A549 (cell line): Measurements from ENCODE around the gene AGPAT2.

Experiments used
- CEBPB ChIP-seq, 2 experiments: fragments of >200 bp in 1 of 2; sonication (Bioruptor Twin) in 1 of 2; formaldehyde crosslinking in 1 of 2; IDR thresholded peaks; 2 replicates each; pipeline ENCODE4 v1.6.1; 2012 to 2016
- CHD4 ChIP-seq: fragments of 200-600 bp; sonication (generic); IDR thresholded peaks from 2 replicates; pipeline ENCODE4 v1.6.1; 2016; ENCODE audit warnings: antibody characterized with exemption, mild to moderate bottlenecking, borderline replicate concordance
- CTCF ChIP-seq: fragments of >200 bp; sonication (Bioruptor Twin); formaldehyde crosslinking; IDR thresholded peaks from 3 replicates; pipeline ENCODE4 v1.5.1; 2016
- ESRRA ChIP-seq: fragments of 150-350 bp; IDR thresholded peaks from 2 replicates; pipeline ENCODE4 v1.6.1; 2014; ENCODE audit warnings: mild to moderate bottlenecking, low read length, borderline replicate concordance
- FOSL2 ChIP-seq, 2 experiments: fragments of 450-650 bp in 1 of 2; fragments of >200 bp in 1 of 2; sonication (Bioruptor Twin) in 1 of 2; formaldehyde crosslinking; IDR thresholded peaks; 2 replicates each; pipeline versions ENCODE4 v1.5.0 to v1.6.1; 2016 to 2020; ENCODE audit warnings: mild to moderate bottlenecking in 1 of 2, moderate library complexity in 1 of 2
- JUNB ChIP-seq: fragments of >200 bp; sonication (Bioruptor Twin); formaldehyde crosslinking; IDR thresholded peaks from 2 replicates; pipeline ENCODE4 v1.6.1; 2016
- MAX ChIP-seq: IDR thresholded peaks from 2 replicates; pipeline ENCODE4 v1.6.1; 2012
- MAZ ChIP-seq: fragments of 150-350 bp; IDR thresholded peaks from 2 replicates; pipeline ENCODE4 v1.6.1; 2014; ENCODE audit warnings: antibody characterized with exemption, low read depth, low read length, borderline replicate concordance
- MYC ChIP-seq: IDR thresholded peaks from 2 replicates; pipeline ENCODE4 v1.6.1; 2012; ENCODE audit warnings: mild to moderate bottlenecking, inconsistent platforms, low read length, improper control_type of control experiment, borderline replicate concordance
- POLR2A ChIP-seq: IDR thresholded peaks from 2 replicates; pipeline ENCODE4 v1.6.1; 2012; ENCODE audit warnings: mild to moderate bottlenecking, low read length
- RAD21 ChIP-seq, 2 experiments: fragments of >200 bp in 1 of 2; sonication (Bioruptor Twin) in 1 of 2; formaldehyde crosslinking in 1 of 2; IDR thresholded peaks in 1 of 2; conservative IDR thresholded peaks in 1 of 2; 2 replicates in 1 of 2; 3 replicates in 1 of 2; pipeline ENCODE4 v1.6.1; 2012 to 2018; ENCODE audit warnings: inconsistent platforms in 1 of 2
- RFX5 ChIP-seq: fragments of 450-650 bp; IDR thresholded peaks from 2 replicates; pipeline ENCODE4 v1.7.1; 2014; ENCODE audit warnings: antibody characterized with exemption, mild to moderate bottlenecking, moderate library complexity
- SMC3 ChIP-seq: fragments of >200 bp; sonication (Bioruptor Twin); formaldehyde crosslinking; IDR thresholded peaks from 3 replicates; pipeline ENCODE4 v1.6.1; 2018; ENCODE audit warnings: inconsistent platforms
- USF2 ChIP-seq: fragments of 450-650 bp; IDR thresholded peaks from 2 replicates; pipeline ENCODE4 v1.6.1; 2014; ENCODE audit warnings: antibody characterized with exemption

- no peak for TF ChIP-seq CTCF
- no peak for TF ChIP-seq POLR2A
- TF ChIP-seq USF2, result no peak
- TF ChIP-seq RAD21 (conservative IDR thresholded peaks at IDR 0.05 in 1 of 2, IDR thresholded peaks at IDR 0.05 in 1 of 2), result no peak
- TF ChIP-seq MAZ, result no peak
- no peak for TF ChIP-seq SMC3
- TF ChIP-seq RFX5, result no peak
- no peak for TF ChIP-seq CHD4
- no peak for TF ChIP-seq CEBPB (IDR thresholded peaks at IDR 0.05)
- no peak for TF ChIP-seq JUNB
- TF ChIP-seq ESRRA, result no peak
- no peak for TF ChIP-seq FOSL2 (IDR thresholded peaks at IDR 0.05)
- no peak for TF ChIP-seq FOSL2 (CRISPR knock-in tag; IDR thresholded peaks at IDR 0.05)
- no peak for TF ChIP-seq MAX
- no peak for TF ChIP-seq MYC
Observed at GRCh38 chr9:136725612-136726011, 38.4 kb upstream of the AGPAT2 start.
